Mesenteric fat pad (tissue), 1 donor: Measurements from ENCODE around the gene BPGM. TPM values are rescaled to one million over a fixed set of nuclear protein-coding genes. Genes with fewer than 3 reads are reported as not detected.
"Not testable (repeated sequence)": the region's sequence is repeated elsewhere in the genome, so short reads cannot be mapped to it uniquely, and the experiment has no call there.

Experiments used
- DNase-seq: peaks from one replicate; pipeline ENCODE4 v3.0.0-alpha.2; 2020; ENCODE audit warnings: low spot score
- total RNA-seq: library from RNA; stranded (reverse); fragmentation: NEBNext Ultra II Directional; extraction: Animal tissue kit (Norgen Biotek cat#: 25700); gene quantifications from one replicate; pipeline ENCODE4 v1.2.1, GENCODE V29; 2021
- donor health status: DM: yes; HTN: yes; CAD: no.

The BPGM gene
- total RNA-seq, 1 donor from 2014 or later, result 12.4 TPM

DNA sequence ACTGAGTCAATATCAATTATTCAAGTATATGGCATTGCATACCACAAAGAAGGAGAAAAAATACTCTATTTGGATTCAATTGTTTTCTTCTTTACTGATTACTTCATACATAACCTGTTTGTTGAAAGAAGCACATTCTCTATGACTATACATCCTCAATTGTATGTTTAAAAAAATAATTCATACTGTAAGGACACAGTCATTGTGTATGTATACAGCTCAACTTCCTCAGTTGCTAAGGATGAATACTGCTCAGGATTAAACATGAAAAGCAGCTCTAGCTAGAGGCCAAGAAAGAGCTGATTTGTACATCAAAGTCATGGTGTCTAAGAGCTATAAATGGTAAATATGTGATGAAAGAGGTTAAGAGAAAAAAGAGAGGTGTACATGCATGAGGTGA is 15.8 kb upstream of the BPGM start:
- DNase-seq, result no peak

DNA sequence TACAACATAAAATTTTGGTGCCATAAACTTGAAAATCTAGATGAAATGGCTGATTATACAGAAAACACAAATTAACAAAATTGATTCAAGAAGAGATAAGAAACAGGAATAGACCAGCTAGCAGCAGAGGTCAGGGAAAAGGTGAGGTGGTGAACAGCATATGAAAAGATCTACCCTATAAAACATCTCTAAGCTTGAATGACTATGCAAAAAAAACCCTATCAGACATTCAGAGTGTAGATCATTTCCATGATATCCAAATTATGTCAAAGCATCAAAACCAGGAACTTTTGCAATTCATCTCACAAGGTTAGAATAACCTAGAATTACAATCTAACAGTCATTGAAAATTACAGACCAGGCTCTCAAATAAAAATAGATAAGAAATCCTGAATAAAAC is 14.6 kb upstream of the BPGM start:
- no peak for DNase-seq

DNA sequence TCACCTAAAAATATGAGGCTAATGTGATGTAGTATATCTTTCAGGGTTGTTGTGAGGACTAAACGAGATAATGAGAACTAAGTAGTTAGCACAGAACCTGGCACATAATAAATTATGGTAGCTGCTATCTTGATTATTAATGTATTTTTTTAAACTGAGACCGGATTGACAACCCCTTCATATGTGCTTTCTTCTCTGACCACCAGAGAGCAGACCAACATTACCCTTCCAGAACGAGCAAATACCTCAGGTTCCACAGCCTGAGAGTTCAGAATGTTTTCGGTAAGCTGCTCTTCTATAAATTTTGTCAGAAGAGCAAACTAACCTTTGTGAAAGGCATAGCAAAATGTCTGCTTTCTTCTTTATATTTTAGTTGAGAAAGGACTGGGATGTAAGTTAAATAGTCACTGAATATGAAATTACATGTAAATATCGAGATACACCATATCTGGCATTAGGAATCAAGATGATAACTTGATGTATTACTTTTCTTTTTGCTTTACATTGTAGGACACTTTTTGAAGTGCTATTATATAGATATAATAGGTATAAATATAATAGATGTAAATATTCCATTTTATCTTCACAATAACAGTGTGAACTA is 13.6 kb upstream of the BPGM start:
- DNase-seq, result no peak

DNA sequence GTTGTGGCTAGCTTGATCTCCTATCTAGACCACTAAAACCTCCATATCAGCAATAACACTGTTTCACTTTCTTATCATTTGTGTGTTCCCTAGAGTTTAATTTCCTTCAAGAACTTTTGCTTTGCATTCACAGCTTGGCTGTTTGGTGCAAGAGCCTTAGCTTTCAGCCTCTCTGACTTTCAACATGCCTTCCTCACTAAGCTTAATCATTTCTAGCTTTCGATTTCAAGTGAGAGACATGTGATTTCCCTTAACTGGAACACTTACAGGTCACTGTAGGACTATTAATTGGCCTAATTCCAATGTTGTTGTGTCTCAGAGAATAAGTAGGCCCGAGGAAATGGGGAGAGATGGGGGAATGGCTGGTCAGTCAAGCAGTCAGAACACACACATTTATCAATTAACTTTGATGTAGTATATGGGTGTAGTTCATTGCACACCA is 10.6 kb upstream of the BPGM start:
- DNase-seq, result no peak

DNA sequence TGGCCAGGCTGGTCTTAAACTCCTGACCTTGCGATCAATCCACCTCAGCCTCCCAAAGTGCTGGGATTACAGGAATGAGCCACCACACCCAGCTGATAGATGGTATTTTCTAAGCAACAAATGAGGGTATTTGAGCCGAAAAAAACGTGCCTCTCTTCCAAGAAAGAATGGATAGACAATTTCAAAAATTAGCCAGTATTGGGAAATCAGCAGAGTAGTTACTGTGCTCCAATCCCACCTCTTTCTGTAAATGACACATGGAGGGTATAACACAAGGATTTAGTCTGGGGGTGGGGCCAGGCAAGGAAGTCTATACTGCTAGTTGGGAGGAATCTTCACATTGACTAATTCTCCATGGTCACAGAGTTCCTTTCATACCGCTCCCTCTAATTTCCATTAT is 9.2 kb upstream of the BPGM start:
- no peak for DNase-seq

DNA sequence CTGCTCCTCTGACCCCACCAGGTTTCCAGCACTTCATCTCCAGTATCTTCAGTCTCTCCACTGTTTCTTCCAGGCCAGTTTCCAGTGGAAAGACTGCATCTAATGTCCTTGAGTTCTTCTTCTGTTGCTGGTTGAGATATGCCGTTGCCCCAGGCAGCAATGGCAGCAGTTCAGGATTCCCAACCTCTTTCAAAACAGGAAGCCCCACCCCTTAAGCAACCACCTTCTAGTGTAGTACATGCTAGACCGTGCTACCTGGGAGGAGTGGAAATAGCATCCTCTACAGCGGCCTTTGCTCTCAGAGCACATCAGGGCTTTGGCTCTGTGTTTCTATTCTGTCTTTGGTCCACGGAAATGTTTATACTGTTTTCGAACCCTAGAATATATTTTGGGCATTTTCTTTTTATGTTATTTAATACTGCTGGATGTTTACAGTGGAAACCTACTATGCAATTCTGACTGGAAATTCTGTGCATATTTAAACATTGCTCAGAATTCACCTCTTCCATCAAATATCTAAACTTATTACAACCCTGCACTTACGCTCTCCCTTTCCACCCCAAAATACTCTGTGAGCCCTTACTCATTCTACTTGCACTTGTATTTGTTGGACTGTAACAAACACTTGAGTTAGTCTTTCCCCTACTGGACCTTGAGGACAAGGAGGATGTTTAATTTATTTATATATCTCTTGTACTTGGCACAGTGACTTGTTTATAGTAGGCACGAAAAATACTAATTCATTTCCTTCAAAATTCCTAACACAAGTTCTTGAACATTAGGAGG is 8.5 kb upstream of the BPGM start:
- no peak for DNase-seq

DNA sequence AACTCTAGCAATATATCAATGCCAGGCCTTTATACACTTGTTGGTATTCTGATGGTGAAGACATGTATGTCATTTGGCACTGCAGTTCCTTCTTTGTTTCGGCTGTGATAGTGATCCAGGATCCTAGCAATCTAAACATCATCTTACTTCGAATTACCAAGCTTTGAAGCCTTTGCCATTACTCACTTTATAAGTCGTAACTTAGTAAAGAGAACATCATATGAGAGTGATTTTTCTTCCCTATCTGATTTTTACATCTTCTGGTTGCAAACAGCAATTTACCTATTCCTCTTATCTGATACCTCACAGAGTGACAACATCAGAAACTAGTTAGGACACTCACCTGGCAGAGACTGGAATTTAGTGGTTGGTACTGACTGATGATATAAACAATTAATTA is 7.6 kb upstream of the BPGM start:
- no peak for DNase-seq

DNA sequence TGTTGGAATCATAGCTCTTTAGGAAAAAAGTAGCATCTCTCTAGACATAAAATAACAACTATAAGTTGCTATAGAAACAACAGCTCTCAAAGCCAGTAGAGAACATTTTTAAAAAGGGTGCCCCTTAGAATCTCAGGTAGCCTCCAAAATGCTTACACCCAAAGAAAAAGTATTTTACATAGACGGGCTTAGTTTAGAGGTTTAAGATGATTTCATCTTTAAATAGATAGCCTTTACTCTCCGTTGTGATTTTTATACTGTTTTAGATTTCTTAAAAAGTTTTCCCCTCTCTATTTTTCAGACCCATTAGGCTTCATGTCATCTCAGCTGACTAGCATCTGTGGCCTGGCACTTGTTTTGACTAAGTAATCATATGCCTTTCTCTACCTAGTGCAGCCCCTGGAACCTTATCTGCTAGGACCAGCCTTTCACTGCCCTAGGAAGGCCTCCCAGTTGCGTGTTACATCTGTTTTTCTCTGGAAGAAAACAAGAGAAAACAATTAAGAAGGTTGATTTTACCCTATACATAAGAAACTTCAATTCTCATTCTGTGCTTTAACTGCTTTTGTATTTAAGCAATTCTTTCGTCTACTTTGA is 6.9 kb upstream of the BPGM start:
- no peak for DNase-seq

DNA sequence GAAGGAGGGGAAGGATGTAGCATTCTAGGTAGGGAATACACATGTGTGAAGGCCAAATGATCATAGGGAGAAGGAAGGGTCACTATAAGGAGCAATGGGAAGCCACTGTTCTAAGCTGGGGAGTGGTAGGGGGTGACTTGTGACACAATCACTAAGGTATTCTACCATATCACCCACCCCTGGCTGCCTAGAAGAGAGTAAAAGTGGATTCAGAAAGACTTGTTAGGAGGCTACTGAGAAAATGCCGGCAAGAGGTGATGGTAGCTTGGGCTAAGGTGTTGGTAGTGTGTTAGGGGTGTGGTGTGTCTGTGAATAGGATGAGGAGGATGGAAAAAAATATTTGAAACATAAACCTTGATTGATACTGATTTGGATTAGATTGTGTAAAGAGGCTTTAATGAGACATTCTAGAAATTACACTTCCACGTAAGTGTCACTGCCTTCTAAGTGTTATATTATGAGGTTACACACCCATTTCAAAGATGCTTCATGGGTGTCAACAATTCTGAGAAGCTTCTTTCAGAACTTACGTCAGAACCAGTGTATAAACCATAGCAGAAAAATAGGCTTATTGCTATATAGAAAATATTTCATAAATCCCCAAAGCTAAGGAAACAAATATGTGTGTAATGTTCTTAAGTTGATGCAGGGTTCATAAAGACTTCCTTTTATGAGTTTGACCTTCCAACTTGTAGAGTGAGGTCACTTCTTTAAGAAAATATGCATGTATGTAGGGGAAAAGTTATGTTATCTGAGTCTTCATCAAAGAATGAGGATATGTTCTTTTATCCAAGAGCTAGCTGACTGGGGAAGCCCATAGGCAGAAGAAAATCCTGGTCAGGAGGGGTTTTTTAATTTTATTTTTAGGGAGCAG is 5.6 kb upstream of the BPGM start:
- DNase-seq, result no peak

DNA sequence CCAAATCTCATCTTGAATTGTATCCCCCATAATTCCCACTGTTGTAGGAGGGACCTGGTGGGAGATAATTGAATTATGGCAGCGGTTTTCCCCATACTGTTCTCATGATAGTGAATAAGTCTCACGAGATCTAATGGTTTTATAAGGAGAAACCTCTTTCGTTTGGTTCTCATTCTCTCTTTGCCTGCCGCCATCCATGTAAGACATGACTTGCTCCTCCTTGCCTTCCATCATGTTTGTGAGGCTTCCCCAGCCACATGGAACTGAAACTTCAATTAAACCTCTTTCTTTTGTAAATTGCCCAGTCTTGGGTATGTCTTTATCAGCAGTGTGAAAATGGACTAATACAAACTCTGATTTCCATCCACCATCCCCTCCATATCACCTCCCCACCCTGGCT is 4.7 kb upstream of the BPGM start:
- DNase-seq, result not testable (repeated sequence)

DNA sequence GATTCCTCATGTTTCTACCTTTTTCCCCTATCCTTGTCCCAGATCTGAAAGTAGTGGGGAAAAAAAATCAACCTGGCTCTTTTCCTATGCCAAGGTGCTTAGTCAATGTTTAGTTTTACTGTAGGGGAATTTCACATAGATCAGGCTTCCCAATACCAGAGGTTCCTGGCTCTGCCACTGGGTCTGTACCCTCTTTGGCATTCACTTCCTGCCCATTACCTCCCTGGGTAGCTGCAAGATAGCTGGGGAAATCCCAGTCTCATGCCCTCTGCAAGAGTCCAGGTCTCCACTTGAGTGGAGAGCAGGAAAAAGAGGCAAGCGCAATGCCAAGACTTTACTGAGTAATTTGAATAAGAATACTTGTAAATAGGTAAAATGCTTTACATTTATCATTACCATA is 3.5 kb upstream of the BPGM start:
- DNase-seq, result no peak

DNA sequence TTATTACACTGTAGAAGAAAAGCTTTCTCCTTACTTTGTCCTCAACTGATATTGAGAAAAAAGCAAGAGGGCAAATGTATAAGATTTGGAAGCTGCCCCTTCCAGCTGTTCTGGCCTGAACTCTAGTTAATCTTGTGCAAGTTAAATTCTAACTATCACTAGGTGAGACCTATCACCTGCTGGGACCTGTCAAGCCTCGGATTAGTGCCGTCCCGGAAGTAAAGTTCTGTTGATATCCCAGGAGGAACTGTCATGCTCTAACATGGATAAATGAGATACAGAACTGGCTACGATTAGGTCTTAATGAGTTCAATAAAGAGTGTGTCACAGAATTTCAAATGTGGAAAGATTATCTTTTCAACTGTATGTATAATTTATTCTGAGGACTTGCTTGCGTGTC is 1.2 kb upstream of the BPGM start:
- DNase-seq, result no peak

DNA sequence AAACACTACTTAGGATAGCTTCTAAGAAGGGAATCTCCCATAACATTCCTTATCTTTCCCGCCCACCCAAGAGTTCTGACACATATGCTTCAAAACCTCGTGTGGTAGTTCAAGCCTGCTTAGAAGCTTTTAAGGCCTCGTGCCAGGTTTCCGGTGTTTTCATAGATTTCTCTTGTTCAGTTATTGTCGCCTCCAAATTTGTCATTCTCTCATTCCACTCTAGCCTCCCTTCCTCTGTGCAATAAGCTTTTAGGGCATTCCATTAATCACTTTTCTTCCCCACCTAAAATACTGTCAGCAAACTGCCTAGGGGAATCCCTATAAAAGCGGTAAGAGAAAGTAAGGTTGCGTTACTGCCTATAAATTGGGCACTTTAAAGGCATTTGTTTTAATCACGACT is 718 bp upstream of the BPGM start:
- no peak for DNase-seq

DNA sequence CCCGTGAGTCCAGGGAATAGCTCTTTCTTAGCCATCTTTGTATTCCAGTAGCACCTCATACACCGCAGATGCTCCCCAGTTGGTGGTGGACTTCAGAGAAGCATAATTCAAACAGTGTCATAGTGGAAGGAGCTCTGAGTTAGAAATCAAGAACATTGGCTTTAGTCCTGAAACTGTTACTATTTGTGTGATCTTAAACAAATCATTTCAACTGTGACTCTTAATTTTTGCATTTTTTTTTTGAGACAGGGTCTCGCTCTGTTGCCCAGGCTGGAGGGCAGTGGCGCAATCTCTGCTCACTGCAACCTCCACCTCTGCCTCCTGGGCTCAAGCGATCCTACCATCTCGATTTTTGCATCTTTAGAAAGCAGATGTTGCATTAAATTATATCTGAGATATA is 1.8 kb downstream of the BPGM start:
- no peak for DNase-seq

DNA sequence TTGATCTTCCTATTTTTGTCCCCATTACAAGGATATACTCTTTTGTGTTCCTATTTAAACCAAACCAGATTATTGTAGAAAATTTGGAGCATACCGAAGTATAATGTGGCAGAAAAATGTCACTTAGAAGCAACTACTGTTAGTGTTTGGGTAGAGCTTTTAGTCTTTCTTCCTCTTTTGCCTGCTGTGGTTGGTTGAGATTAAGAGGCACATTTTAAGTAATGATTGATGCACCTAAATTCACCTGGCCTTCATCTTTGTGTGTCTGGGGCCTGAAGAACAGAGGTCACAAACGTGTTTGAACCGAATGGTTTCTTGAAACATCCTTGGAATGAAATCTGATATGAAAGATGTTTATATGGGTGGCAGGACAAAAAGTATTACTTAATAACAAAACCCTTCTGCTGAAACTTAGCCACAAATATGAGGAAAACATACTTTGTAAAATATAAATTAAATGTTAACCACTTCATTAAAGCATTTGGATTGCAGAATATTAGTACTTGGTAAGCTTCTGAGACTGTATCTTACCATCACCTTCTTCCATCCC is 2.6 kb downstream of the BPGM start:
- no peak for DNase-seq

DNA sequence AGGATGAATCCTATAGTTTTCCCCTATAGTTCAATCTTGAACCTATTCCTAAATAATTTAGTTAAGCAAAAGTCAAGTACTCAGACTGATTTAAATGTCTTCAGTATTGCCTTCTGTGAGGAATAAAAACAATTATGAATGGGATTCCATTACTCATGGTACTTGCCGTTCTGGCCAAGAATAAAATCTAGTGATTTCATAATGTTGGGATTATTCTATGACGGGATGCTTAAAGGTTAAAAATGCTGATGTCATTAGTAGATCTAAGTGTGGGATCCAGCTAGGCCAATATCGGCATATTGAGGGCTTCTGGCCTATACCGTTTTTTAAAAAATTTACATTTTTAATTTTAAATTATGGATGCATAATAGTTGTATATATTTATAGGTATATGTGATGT is 5.3 kb downstream of the BPGM start:
- DNase-seq, result no peak

DNA sequence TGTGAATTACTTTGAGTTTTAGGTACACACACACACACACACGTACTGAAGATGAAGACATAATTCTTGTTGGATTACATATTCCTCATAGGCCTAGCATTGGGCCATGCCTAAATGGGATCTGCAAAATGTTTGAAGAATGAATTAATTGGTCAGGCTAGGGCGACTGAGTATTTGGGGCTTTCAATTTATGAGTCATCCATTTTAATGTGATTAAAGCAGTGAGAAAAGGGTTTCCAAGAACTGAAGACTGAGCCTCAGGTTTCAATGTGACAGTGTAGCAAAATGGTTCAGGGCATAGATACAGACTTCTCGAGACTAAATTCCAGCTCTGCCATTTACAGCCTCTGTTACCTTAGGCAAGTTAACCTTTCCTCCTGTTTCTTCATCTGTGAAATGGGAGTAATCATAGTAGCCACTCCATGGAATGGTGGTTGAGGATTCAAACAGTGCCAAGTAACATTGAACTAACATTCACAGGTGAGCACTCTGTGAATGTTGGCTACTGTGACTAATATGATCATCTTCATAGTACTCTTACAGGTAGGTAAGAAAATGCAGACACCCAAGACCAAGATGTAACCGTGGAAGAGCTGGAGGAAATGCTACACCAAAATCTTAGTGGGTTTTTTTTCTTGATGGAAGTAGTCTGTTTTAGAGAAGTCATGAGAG is 7.6 kb downstream of the BPGM start:
- no peak for DNase-seq

DNA sequence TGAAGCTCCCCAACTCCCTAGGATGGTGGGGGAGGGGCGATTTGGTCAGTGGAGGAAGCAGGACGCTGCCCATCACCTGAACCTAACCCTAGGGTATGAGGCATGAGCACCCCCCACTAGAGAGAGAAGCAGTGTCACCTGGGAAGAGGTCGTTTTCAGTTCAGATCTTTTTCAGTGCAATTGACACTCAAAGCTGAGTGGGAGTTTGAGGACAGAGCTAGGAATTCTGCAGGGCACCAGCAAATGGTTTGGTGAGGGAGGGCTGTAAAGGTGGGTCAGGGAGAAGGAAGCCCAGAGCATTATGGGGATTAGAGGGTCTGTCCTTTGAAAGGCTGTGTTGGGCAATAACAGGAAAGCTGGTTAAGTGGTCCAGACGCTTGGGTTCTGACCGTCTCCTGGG is 10.9 kb downstream of the BPGM start:
- DNase-seq, result no peak

DNA sequence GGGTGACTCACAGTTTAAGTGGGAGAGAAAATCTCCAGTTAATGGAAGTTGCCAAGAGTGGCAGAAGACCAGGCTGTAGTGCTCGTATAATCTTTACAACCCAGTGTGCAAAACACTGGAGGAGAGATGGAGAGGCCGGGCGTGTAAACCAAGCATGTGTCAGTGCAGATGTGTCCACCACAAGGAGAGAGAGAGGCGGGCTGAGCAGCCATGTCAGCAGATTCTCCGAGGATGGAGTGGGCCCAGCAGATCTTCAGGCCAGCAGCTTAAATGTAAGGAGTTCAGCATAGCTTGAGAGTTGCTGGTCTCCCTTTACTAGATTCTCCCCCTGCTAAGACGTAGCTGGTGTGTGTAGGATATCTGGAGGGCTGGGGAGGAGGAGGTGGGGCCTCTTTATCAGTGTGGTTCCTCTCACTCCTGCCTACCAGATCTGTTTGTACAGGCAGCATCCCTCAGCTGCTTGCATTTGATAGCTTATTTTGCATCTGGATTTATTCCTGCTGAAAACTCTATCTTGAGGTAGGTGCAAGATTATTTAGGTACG is 13.7 kb downstream of the BPGM start:
- DNase-seq, result no peak

DNA sequence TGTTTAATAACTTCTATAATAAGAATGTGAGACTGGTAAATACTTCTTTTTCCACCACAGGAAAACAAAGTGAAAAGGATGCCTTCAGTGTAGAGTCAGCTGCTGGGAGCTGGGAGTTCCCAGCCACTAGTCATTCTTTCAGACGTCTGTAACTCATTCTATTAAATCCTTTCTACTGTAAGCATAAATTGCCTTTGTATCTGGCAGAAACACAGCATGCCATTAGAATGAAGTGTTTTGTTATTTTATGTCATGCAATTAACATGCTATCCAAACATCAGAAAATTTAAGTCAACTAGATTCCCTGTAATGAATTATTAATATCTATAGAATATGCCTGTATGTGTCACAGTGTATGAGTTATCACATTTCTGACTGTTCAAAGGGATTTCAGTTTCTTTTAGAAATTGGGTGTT is 14.3 kb downstream of the BPGM start:
- DNase-seq, result no peak
